Stomach smooth muscle (tissue), 2 donors: ENCODE results near the gene NFYC.
A peak's percentile ranks its signal among the peaks of the same experiment; 100 is the strongest.

Source experiments
- H3K27ac ChIP-seq: one replicate; pipeline ENCODE4 v1.7.0; 2013; ENCODE audit warnings: mild to moderate bottlenecking, low read length, inconsistent platforms
- H3K27me3 ChIP-seq, 2 donors: one replicate each; pipeline ENCODE4 v1.7.0; 2013; ENCODE audit warnings: low read length in 2 of 2; ENCODE audit not compliant: insufficient read depth in 2 of 2, control insufficient read depth in 1 of 2
- H3K36me3 ChIP-seq, 2 donors: one replicate each; pipeline ENCODE4 v1.7.0; 2013; ENCODE audit warnings: low read length in 2 of 2; ENCODE audit not compliant: control insufficient read depth in 2 of 2, insufficient read depth in 2 of 2
- H3K4me1 ChIP-seq: one replicate; pipeline ENCODE4 v1.7.0; 2013; ENCODE audit warnings: low read length; ENCODE audit not compliant: control insufficient read depth, insufficient read depth
- H3K4me3 ChIP-seq, 2 donors: one replicate each; pipeline ENCODE4 v1.7.0; 2013; ENCODE audit warnings: low read length in 2 of 2
- H3K9ac ChIP-seq, 2 donors: one replicate each; pipeline ENCODE4 v1.7.0; 2013; ENCODE audit warnings: low read length in 2 of 2, mild to moderate bottlenecking in 1 of 2
- H3K9me3 ChIP-seq, 2 donors: one replicate each; pipeline ENCODE4 v1.7.0; 2013; ENCODE audit warnings: low read length in 2 of 2; ENCODE audit not compliant: control insufficient read depth in 2 of 2
- donor health status: healthy.
- donor health status: Pancreatic carcinoma.

NFYC gene

DNA sequence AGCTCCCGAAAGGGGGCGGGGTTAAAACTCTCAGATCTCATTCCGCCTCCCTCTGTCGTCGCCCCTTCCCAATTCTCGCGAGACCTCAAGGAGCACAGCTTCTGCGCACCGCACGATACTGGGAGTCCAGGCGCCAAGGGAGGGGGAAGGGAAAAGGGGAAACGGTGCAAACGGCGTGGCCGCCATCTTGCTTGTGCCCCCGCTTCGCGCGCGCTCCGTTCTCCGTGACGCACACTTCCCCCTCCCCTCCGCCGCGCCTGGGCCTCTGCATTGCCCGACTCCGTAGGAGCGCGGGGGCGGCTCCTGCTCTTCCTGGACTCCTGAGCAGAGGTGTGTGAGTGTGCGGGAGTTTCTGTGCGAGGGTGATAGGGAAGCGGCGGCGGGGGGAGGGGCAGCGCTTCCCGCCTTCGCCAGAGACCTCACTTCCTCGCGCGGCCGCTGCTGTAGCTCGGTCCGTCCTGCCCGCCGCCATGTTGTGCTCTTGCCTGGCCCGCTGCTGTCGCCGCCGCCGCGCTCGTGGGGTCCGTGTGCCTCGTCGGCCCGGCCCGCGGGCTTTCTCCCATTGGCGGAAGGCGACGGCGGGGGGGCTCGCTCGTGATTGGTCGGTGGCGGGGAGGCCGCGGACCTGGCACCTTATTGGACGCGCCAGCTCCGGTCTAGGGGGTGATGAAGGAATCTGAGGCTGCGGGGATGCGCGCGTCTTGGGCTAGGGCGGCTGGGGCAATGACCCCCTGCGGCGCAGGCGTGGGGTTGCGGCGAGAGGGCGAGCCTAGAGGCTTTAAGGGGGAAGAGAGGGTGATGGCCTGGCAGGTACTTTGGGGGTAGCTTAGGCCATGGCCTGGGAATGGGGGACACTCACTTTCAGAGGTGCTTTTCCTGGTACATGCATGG, at the start of gene NFYC:
TSS of gene NFYC (plus strand) at position 167 of the 891 bp plus-strand sequence. CDS start 47,140 bp downstream, outside the sequence.
- Histone ChIP-seq H3K9ac (peak within 1 kb of the TSS; percentile 93 to 94), H3K36me3 (peaks cover 0 to under 1% of the 10 kb centered on the region in 2 donors), H3K27me3 (no peaks in the 10 kb centered on the region), H3K4me1 (peaks cover 12% of the 10 kb centered on the region), H3K4me3 (peak within 1 kb of the TSS; percentile 86 to 92), H3K27ac (peak within 1 kb of the TSS; percentile 99), H3K9me3 (no peaks in the 10 kb centered on the region)

- no peaks in the 10 kb centered on the region for H3K4me1 ChIP-seq
- no peak overlapping the region for H3K27ac ChIP-seq
- no peaks in the 10 kb centered on the region for H3K9me3 ChIP-seq
- no peak overlapping the region for H3K4me3 ChIP-seq
- H3K36me3 ChIP-seq: no peaks in the 10 kb centered on the region
- no peak overlapping the region for H3K9ac ChIP-seq
- peaks cover 0 to 3% of the 10 kb centered on the region in 2 donors for H3K27me3 ChIP-seq
Observed at GRCh38 chr1:40645118-40645680, 46.3 kb upstream of the NFYC start.

GRCh38 chr1:40646315-40646714, 45.2 kb upstream of the NFYC start:
- H3K36me3 ChIP-seq: no peaks in the 10 kb centered on the region
- H3K9me3 ChIP-seq: no peaks in the 10 kb centered on the region
- H3K27ac ChIP-seq: no peak overlapping the region
- H3K4me3 ChIP-seq: no peak overlapping the region
- H3K4me1 ChIP-seq: no peaks in the 10 kb centered on the region
- H3K9ac ChIP-seq: no peak overlapping the region
- peaks cover 0 to 3% of the 10 kb centered on the region in 2 donors for H3K27me3 ChIP-seq

- Histone ChIP-seq H3K9me3 (no peaks in the 10 kb centered on the region), H3K36me3 (no peaks in the 10 kb centered on the region), H3K9ac (no peak overlapping the region), H3K27ac (no peak overlapping the region), H3K4me1 (no peaks in the 10 kb centered on the region), H3K4me3 (no peak overlapping the region), H3K27me3 (peaks cover 0 to 3% of the 10 kb centered on the region in 2 donors)
Observed at GRCh38 chr1:40648200-40648599, 43.3 kb upstream of the NFYC start.

DNA sequence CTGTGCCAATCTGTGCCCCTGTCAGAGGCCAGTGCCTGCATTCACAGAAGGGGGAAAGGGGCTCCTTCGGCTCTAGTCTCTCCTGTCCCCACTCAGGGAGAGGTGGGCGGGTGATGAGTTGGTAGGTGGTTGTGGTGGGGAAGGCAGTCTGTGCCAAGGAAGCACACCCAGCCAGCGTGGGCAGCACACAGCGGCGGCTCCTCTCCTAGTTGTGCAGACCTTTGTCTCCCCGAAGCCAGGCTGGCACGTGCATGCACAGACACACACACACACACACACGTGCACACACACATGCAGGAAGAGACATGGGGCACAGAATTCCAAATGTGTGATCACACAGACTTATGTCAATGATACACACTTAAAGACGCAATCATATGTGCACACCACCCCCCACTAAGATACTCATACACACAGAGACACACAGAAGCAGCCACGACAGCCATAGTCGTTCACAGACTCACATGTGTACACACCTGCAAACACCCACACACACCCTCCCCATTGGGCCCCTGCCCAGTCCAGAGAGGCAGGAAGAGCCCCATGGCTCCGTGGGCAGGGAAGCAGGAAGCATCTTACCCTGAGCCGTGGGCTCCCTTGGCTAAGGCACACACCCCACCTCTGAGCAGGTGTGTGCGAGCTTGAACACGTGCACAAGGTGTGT, 42.4 kb upstream of the NFYC start:
- Histone ChIP-seq H3K4me1 (no peaks in the 10 kb centered on the region), H3K27me3 (peaks cover 2 to 3% of the 10 kb centered on the region in 2 donors), H3K4me3 (no peak overlapping the region), H3K9me3 (no peaks in the 10 kb centered on the region), H3K27ac (no peak overlapping the region), H3K36me3 (no peaks in the 10 kb centered on the region), H3K9ac (no peak overlapping the region)

DNA sequence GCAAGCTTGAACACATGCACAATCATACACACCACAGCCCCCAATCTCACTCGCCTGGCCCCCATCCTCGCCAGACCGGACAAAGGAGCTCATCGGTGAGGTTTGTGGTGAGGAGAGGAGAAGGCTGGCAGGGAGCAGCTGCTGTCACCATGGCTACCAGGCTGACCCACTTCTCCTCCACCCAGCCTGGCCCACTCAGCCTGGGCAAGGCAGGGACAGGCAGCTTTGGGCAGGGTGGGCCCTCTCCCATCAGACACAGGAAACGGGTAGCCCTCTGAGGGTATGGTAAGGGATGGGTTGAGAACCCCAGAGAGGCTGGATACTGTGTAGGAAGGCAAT, 41.9 kb upstream of the NFYC start:
- Histone ChIP-seq H3K27me3 (peaks cover 6 to 8% of the 10 kb centered on the region in 2 donors), H3K9me3 (no peaks in the 10 kb centered on the region), H3K4me1 (no peaks in the 10 kb centered on the region), H3K27ac (no peak overlapping the region), H3K9ac (no peak overlapping the region), H3K36me3 (no peaks in the 10 kb centered on the region), H3K4me3 (no peak overlapping the region)

GRCh38 chr1:40650075-40650474, 41.4 kb upstream of the NFYC start:
- no peak overlapping the region for H3K27ac ChIP-seq
- H3K9me3 ChIP-seq: no peaks in the 10 kb centered on the region
- peaks cover 6 to 10% of the 10 kb centered on the region in 2 donors for H3K27me3 ChIP-seq
- no peak overlapping the region for H3K9ac ChIP-seq
- no peaks in the 10 kb centered on the region for H3K36me3 ChIP-seq
- H3K4me3 ChIP-seq: no peak overlapping the region
- no peaks in the 10 kb centered on the region for H3K4me1 ChIP-seq

DNA sequence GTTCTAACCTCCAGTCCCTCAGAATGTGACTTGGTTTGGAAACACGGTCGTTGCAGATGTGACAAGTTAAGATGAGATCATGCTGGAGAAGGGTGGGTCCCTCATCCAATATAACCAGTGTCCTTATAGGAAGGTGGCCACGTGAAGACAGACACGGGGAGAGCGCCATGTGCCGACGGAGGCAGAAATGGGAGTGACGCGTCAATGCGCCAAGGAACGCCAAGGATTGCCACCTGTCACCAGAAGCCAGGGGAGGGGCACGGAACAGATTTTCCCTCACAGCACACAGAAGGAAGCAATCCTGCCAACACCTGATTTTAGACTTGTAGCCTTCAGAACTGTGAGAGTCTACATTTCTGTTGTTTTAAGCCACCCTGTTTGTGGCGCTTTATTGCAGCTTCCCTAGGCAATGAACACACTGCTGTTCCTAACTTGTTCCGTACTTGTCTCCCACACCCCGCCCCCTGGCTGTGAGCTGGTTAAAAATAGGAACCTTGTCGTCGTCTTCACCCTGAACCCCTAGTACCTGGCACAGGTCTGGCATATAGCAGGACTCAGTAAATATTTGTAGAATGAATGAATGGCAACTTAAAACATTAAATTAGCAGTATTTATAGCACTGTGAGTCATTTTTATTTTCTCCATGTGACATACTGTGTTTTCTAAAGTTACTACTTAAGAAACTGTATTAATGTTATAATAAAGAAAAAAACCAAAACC, 40.2 kb upstream of the NFYC start:
- Histone ChIP-seq H3K27me3 (peaks cover 6 to 13% of the 10 kb centered on the region in 2 donors), H3K27ac (no peak overlapping the region), H3K4me1 (no peaks in the 10 kb centered on the region), H3K9me3 (no peaks in the 10 kb centered on the region), H3K4me3 (no peak overlapping the region), H3K36me3 (no peaks in the 10 kb centered on the region), H3K9ac (no peak overlapping the region)

GRCh38 chr1:40652468-40652867, 39.0 kb upstream of the NFYC start:
- Histone ChIP-seq H3K27ac (no peak overlapping the region), H3K4me1 (no peaks in the 10 kb centered on the region)

GRCh38 chr1:40652979-40653378, 38.5 kb upstream of the NFYC start:
- H3K9me3 ChIP-seq: no peaks in the 10 kb centered on the region
- H3K36me3 ChIP-seq: no peaks in the 10 kb centered on the region
- no peak overlapping the region for H3K27ac ChIP-seq
- H3K4me3 ChIP-seq: no peak overlapping the region
- no peak overlapping the region for H3K9ac ChIP-seq
- no peaks in the 10 kb centered on the region for H3K4me1 ChIP-seq
- H3K27me3 ChIP-seq: peaks cover 6 to 13% of the 10 kb centered on the region in 2 donors

More at GRCh38 chr1:40652468-40652867, 39.0 kb upstream of the NFYC start:
- Histone ChIP-seq H3K27me3 (peaks cover 6 to 13% of the 10 kb centered on the region in 2 donors), H3K9me3 (no peaks in the 10 kb centered on the region), H3K4me3 (no peak overlapping the region), H3K9ac (no peak overlapping the region), H3K36me3 (no peaks in the 10 kb centered on the region)
